HL-60 (cell line): Measurements from ENCODE around the gene BPGM.

Experiments
- DNase-seq, 2 experiments: peaks; one replicate each; pipeline ENCODE4 v3.0.0-alpha.2; 2010 to 2020; ENCODE audit warnings: low read depth in 1 of 2, low spot score in 1 of 2
- H3K27ac ChIP-seq: fragments of 250-450 bp; sonication (Bioruptor Pico); replicated peaks from 2 replicates; pipeline ENCODE4 v1.5.1; 2020; ENCODE audit warnings: mild to moderate bottlenecking, moderate library complexity
- H3K27me3 ChIP-seq: fragments of 250-450 bp; sonication (Bioruptor Pico); 2 replicates; pipeline ENCODE4 v1.5.1; 2021; ENCODE audit warnings: mild to moderate bottlenecking, moderate library complexity; ENCODE audit not compliant: insufficient read depth, poor library complexity, severe bottlenecking
- H3K4me3 ChIP-seq: replicated peaks from 2 replicates; pipeline ENCODE4 v1.5.1; 2011; ENCODE audit warnings: mild to moderate bottlenecking, control low read depth, low read length; ENCODE audit not compliant: insufficient read depth
- CTCF ChIP-seq: IDR thresholded peaks from one replicate; pipeline ENCODE4 v1.5.1; 2011; ENCODE audit warnings: low read length, control low read depth, inconsistent platforms; ENCODE audit not compliant: insufficient read depth
- GABPA ChIP-seq: IDR thresholded peaks from 2 replicates; pipeline ENCODE4 v1.6.1; 2012; ENCODE audit warnings: low read depth
- POLR2AphosphoS5 ChIP-seq: IDR thresholded peaks from 2 replicates; pipeline ENCODE4 v1.6.1; 2012; ENCODE audit warnings: low read depth
- REST ChIP-seq: IDR thresholded peaks from 2 replicates; pipeline ENCODE4 v1.6.1; 2012; ENCODE audit warnings: low read depth; ENCODE audit not compliant: insufficient replicate concordance
- SPI1 ChIP-seq: IDR thresholded peaks from 2 replicates; pipeline ENCODE4 v1.6.1; 2012; ENCODE audit warnings: low read depth, mild to moderate bottlenecking, borderline replicate concordance

BPGM gene

GRCh38 chr7:134690016-134690415 lies 43.4 kb downstream of the BPGM start:
- DNase-seq = no peak
- TF ChIP-seq GABPA (no peak), SPI1 (no peak), POLR2AphosphoS5 (no peak), CTCF (no peak), REST (no peak)
- Histone ChIP-seq H3K27ac (no peak overlapping the region), H3K4me3 (no peak overlapping the region), H3K27me3 (no peaks in the 10 kb centered on the region)

GRCh38 chr7:134690614-134691504 lies 44.2 kb downstream of the BPGM start:
- H3K4me3 ChIP-seq = no peak overlapping the region
- DNase-seq = no peak
- H3K27ac ChIP-seq = no peak overlapping the region
- H3K27me3 ChIP-seq = no peaks in the 10 kb centered on the region
- TF ChIP-seq GABPA (no peak), SPI1 (no peak), POLR2AphosphoS5 (no peak), REST (no peak), CTCF (no peak)

- Histone ChIP-seq H3K27me3 (no peaks in the 10 kb centered on the region), H3K27ac (no peak overlapping the region), H3K4me3 (no peak overlapping the region)
- no peak for DNase-seq
- TF ChIP-seq GABPA (no peak), SPI1 (peak; percentile 55; the same call in 1 of the 2 replicates)
Measured at GRCh38 chr7:134691546-134692343, 45.1 kb downstream of the BPGM start.

GRCh38 chr7:134692344-134692705 lies 45.7 kb downstream of the BPGM start:
- Histone ChIP-seq H3K27me3 (no peaks in the 10 kb centered on the region), H3K27ac (no peak overlapping the region), H3K4me3 (no peak overlapping the region)
- no peak for TF ChIP-seq REST
- DNase-seq = no peak
